Stomach (tissue), 9 donors: ENCODE measurements around the gene PPP1R37. TPM values are rescaled to one million over a fixed set of nuclear protein-coding genes. Genes with fewer than 3 reads are reported as not detected.
A peak's percentile ranks its signal among the peaks of the same experiment; 100 is the strongest.
"Not testable (repeated sequence)": the region's sequence is repeated elsewhere in the genome, so short reads cannot be mapped to it uniquely, and the experiment has no call there.

Source experiments
- DNase-seq, 2 donors: peaks; one replicate each; pipeline versions ENCODE4 v3.0.0 to v3.0.0-alpha.2; 2013 to 2019
- H3K27ac ChIP-seq, 5 donors: fragments of 200-600 bp in 4 of 5; sonication (generic) in 4 of 5; one replicate each; pipeline ENCODE4 v1.5.1; 2013 to 2019; ENCODE audit warnings: mild to moderate bottlenecking in 1 of 5, moderate library complexity in 1 of 5
- H3K27me3 ChIP-seq, 3 donors: fragments of 200-600 bp; sonication (generic); one replicate each; pipeline ENCODE4 v1.5.1; 2017 to 2019; ENCODE audit warnings: mixed run types in 1 of 3
- H3K36me3 ChIP-seq, 4 donors: fragments of 200-600 bp; sonication (generic); 1 replicate in 3 of 4; 2 replicates in 1 of 4; pipeline ENCODE4 v1.5.1; 2016 to 2019
- H3K4me1 ChIP-seq, 4 donors: fragments of 200-600 bp; sonication (generic); one replicate each; pipeline ENCODE4 v1.5.1; 2016 to 2019
- H3K4me3 ChIP-seq, 4 donors: fragments of 200-600 bp; sonication (generic) in 3 of 4; one replicate each; pipeline ENCODE4 v1.5.1; 2016 to 2019; ENCODE audit warnings: mild to moderate bottlenecking in 1 of 4
- H3K9me3 ChIP-seq, 4 donors: fragments of 200-600 bp; sonication (generic); one replicate each; pipeline ENCODE4 v1.5.1; 2016 to 2019
- CTCF ChIP-seq, 7 experiments: fragments of 450-650 bp in 4 of 7; fragments of 200-600 bp in 3 of 7; sonication (generic) in 3 of 7; IDR thresholded peaks; one replicate each; pipeline ENCODE4 v1.5.1; 2016 to 2019; ENCODE audit warnings: antibody characterized with exemption in 7 of 7, control low read depth in 2 of 7, mild to moderate bottlenecking in 1 of 7
- EP300 ChIP-seq: sonication (generic); formaldehyde crosslinking; IDR thresholded peaks from one replicate; pipeline ENCODE4 v1.6.1; 2017; ENCODE audit warnings: antibody characterized with exemption
- POLR2A ChIP-seq, 4 donors: fragments of 450-650 bp; IDR thresholded peaks; one replicate each; pipeline ENCODE4 v1.6.1; 2016; ENCODE audit warnings: antibody characterized with exemption in 4 of 4, control low read depth in 2 of 4, mild to moderate bottlenecking in 1 of 4, moderate library complexity in 1 of 4
- POLR2AphosphoS5 ChIP-seq, 3 donors: sonication (generic); formaldehyde crosslinking; IDR thresholded peaks; one replicate each; pipeline ENCODE4 v1.6.1; 2016; ENCODE audit warnings: antibody characterized with exemption in 3 of 3
- WGBS, 5 donors: extraction: QIAGEN DNeasy Blood & Tissue Kit in 3 of 5; methylation state at CpG; one replicate each; pipeline versions ENCODE4 v1.1.5 to v1.1.7; 2013 to 2018; 5-methylcytosine and 5-hydroxymethylcytosine counted together
- intact Hi-C: fragments of 100-400 bp; cut with DNase I; formaldehyde crosslinking; loops from one replicate; pipeline ENCODE4 v1.15.1; 2023; ENCODE audit warnings: low total_unique reads
- polyA plus RNA-seq, 3 donors: library from polyadenylated mRNA; stranded (reverse); fragments of 200-250 nt; gene quantifications; one replicate each; pipeline ENCODE4 v1.2.3, GENCODE V29; 2013
- total RNA-seq, 5 donors: library from RNA; depleted of rRNA; stranded (reverse); fragments of >200 nt; gene quantifications; one replicate each; pipeline versions ENCODE4 v1.1.0 to v1.2.3, GENCODE V29; 2014 to 2016
- donor health status: healthy with polysubstance abuse.
- donor health status: Bipolar disorder and iron deficiency.
- donor health status: healthy.

PPP1R37 gene
- total and polyA plus RNA-seq, 8 donors: 25.7 to 268 (median 53.9) TPM

GRCh38 chr19:45103508-45104319 is 10.7 kb downstream of the PPP1R37 start:
- H3K9me3 ChIP-seq: no peaks in the 10 kb centered on the region
- no peaks in the 10 kb centered on the region for H3K36me3 ChIP-seq
- peak in 1 of 2 donors; percentile 71 for DNase-seq
- peak overlapping the region; percentile 17 to 94 (median 87) for H3K27ac ChIP-seq
- H3K4me3 ChIP-seq: peak overlapping the region in 1 of 4 donors; percentile 19
- WGBS, 5 donors: 26 to 39% (median 32%) methylated on average over 22 to 26 of the region's 26 CpGs
- H3K27me3 ChIP-seq: no peaks in the 10 kb centered on the region
- TF ChIP-seq EP300 (no peak), CTCF (IDR thresholded peaks at IDR 0.05) (no peak), POLR2AphosphoS5 (IDR thresholded peaks at IDR 0.05) (no peak), POLR2A (IDR thresholded peaks at IDR 0.05) (no peak)
- H3K4me1 ChIP-seq: peaks cover 69 to 88% (median 76%) of the 10 kb centered on the region in 4 donors
- intact Hi-C loops: no loop called here

- 50 to 78% (median 51%) methylated on average over 15 to 16 of the region's 16 CpGs for WGBS, 5 donors
- Histone ChIP-seq H3K27ac (peak overlapping the region; percentile 17 to 94 (median 87)), H3K4me1 (peaks cover 58 to 85% (median 70%) of the 10 kb centered on the region in 4 donors)
Measured at GRCh38 chr19:45104658-45105349, 11.8 kb downstream of the PPP1R37 start.

GRCh38 chr19:45106363-45106762 is 13.4 kb downstream of the PPP1R37 start:
- H3K9me3 ChIP-seq, H3K27me3 ChIP-seq, DNase-seq, H3K4me3 ChIP-seq, intact Hi-C loops, H3K36me3 ChIP-seq: not testable (repeated sequence)
- WGBS, 5 donors: 87 to 93% (median 90%) methylated on average over 11 of the region's 11 CpGs
- Histone ChIP-seq H3K4me1 (peaks cover 43 to 79% (median 64%) of the 10 kb centered on the region in 4 donors), H3K27ac (peak overlapping the region in 2 of 5 donors; percentile 87 to 94)

More at GRCh38 chr19:45104658-45105349, 11.8 kb downstream of the PPP1R37 start:
- no peaks in the 10 kb centered on the region for H3K9me3 ChIP-seq
- H3K27me3 ChIP-seq: no peaks in the 10 kb centered on the region
- DNase-seq: no peak
- intact Hi-C loops: no loop called here
- H3K4me3 ChIP-seq: no peak overlapping the region
- TF ChIP-seq EP300: no peak
- no peak for TF ChIP-seq POLR2A (IDR thresholded peaks at IDR 0.05)
- no peak for TF ChIP-seq POLR2AphosphoS5 (IDR thresholded peaks at IDR 0.05)
- TF ChIP-seq CTCF (IDR thresholded peaks at IDR 0.05): no peak
- no peaks in the 10 kb centered on the region for H3K36me3 ChIP-seq

- no peaks in the 10 kb centered on the region for H3K36me3 ChIP-seq
- H3K9me3 ChIP-seq: no peaks in the 10 kb centered on the region
- no peak overlapping the region for H3K4me3 ChIP-seq
- 82 to 86% (median 83%) methylated on average over 12 of the region's 12 CpGs for WGBS, 5 donors
- intact Hi-C loops: no loop called here
- H3K4me1 ChIP-seq: peaks cover 36 to 79% (median 63%) of the 10 kb centered on the region in 4 donors
- no peak for DNase-seq
- TF ChIP-seq CTCF (IDR thresholded peaks at IDR 0.05) (no peak), POLR2AphosphoS5 (IDR thresholded peaks at IDR 0.05) (no peak), EP300 (no peak), POLR2A (IDR thresholded peaks at IDR 0.05) (no peak)
- H3K27ac ChIP-seq: no peak overlapping the region
- no peaks in the 10 kb centered on the region for H3K27me3 ChIP-seq
Measured at GRCh38 chr19:45107621-45108150, 14.7 kb downstream of the PPP1R37 start.
